Esophagus muscularis mucosa (tissue), 4 donors: ENCODE data around the gene A3GALT2. TPM values are rescaled to one million over a fixed set of nuclear protein-coding genes. Genes with fewer than 3 reads are reported as not detected.

Experiments used
- DNase-seq: peaks from one replicate; pipeline ENCODE4 v3.0.0-alpha.2; 2017; ENCODE audit errors: extremely low spot score
- H3K27ac ChIP-seq, 4 donors: fragments of 200-600 bp; sonication (generic); replicated peaks in 1 of 4; 1 replicate in 3 of 4; 2 replicates in 1 of 4; pipeline ENCODE4 v1.5.1; 2016 to 2019; ENCODE audit warnings: mild to moderate bottlenecking in 1 of 4
- H3K27me3 ChIP-seq, 4 donors: fragments of 200-600 bp; sonication (generic); one replicate each; pipeline versions ENCODE4 v1.5.1 to v1.6.0; 2016 to 2019
- H3K36me3 ChIP-seq, 4 donors: fragments of 200-600 bp; sonication (generic); one replicate each; pipeline ENCODE4 v1.5.1; 2016 to 2019
- H3K4me1 ChIP-seq, 4 donors: fragments of 200-600 bp; sonication (generic); one replicate each; pipeline ENCODE4 v1.5.1; 2016 to 2019
- H3K4me3 ChIP-seq, 4 donors: fragments of 200-600 bp; sonication (generic); 1 replicate in 2 of 4; 2 replicates in 2 of 4; pipeline ENCODE4 v1.5.1; 2016 to 2019; ENCODE audit warnings: mild to moderate bottlenecking in 4 of 4, moderate library complexity in 1 of 4
- H3K9me3 ChIP-seq, 4 donors: fragments of 200-600 bp; sonication (generic); 1 replicate in 3 of 4; 2 replicates in 1 of 4; pipeline ENCODE4 v1.5.1; 2016 to 2019
- CTCF ChIP-seq, 3 experiments: fragments of 200-600 bp in 2 of 3; fragments of 450-650 bp in 1 of 3; sonication (generic) in 2 of 3; IDR thresholded peaks; one replicate each; pipeline ENCODE4 v1.5.1; 2017 to 2019; ENCODE audit warnings: antibody characterized with exemption in 3 of 3, mild to moderate bottlenecking in 2 of 3, moderate library complexity in 1 of 3
- EP300 ChIP-seq: sonication (generic); formaldehyde crosslinking; IDR thresholded peaks from one replicate; pipeline ENCODE4 v1.6.1; 2017; ENCODE audit warnings: antibody characterized with exemption
- POLR2A ChIP-seq: fragments of 450-650 bp; IDR thresholded peaks from one replicate; pipeline ENCODE4 v1.6.1; 2017; ENCODE audit warnings: antibody characterized with exemption, moderate library complexity, mild to moderate bottlenecking, low read depth
- POLR2AphosphoS5 ChIP-seq, 2 donors: sonication (generic); formaldehyde crosslinking; IDR thresholded peaks; one replicate each; pipeline ENCODE4 v1.6.1; 2017; ENCODE audit warnings: antibody characterized with exemption in 2 of 2
- WGBS: methylation state at CpG from one replicate; pipeline ENCODE4 v1.1.5; 2018; 5-methylcytosine and 5-hydroxymethylcytosine counted together
- intact Hi-C: fragments of 100-400 bp; cut with DNase I; formaldehyde crosslinking; loops from one replicate; pipeline ENCODE4 v1.15.1; 2023
- total RNA-seq, 4 donors: library from RNA; depleted of rRNA; stranded (reverse); fragments of >200 nt; gene quantifications; one replicate each; pipeline versions ENCODE4 v1.1.0 to v1.2.1, GENCODE V29; 2016

Gene A3GALT2
- total RNA-seq, result not detected

- DNase-seq, result no peak
- Histone ChIP-seq H3K27ac (no peak within 1 kb of the TSS), H3K4me3 (no peak within 1 kb of the TSS), H3K36me3 (peaks cover 27 to 39% (median 38%) of the 10 kb centered on the region in 4 donors), H3K4me1 (peaks cover 4 to 17% (median 10%) of the 10 kb centered on the region in 4 donors), H3K27me3 (no peaks in the 10 kb centered on the region), H3K9me3 (no peaks in the 10 kb centered on the region)
- WGBS, result 71% methylated on average over 8 of the region's 8 CpGs
- intact Hi-C loops, result no loop called here
- no peak for TF ChIP-seq EP300
- TF ChIP-seq POLR2A, result no peak
- no peak for TF ChIP-seq POLR2AphosphoS5 (IDR thresholded peaks at IDR 0.05)
- no peak for TF ChIP-seq CTCF (IDR thresholded peaks at IDR 0.05)
Measured at GRCh38 chr1:33320619-33321165, at the start of gene A3GALT2. Gene A3GALT2 (minus strand): TSS chr1:33321098. CDS start chr1:33321098, 0 bp downstream.

GRCh38 chr1:33370301-33370700 lies 49.4 kb upstream of the A3GALT2 start:
- no peak for DNase-seq
- Histone ChIP-seq H3K9me3 (no peaks in the 10 kb centered on the region), H3K4me3 (no peak overlapping the region), H3K27me3 (no peaks in the 10 kb centered on the region), H3K27ac (no peak overlapping the region), H3K4me1 (peaks cover 40 to 50% (median 47%) of the 10 kb centered on the region in 4 donors), H3K36me3 (peaks cover 0 to 54% (median 23%) of the 10 kb centered on the region in 4 donors)
- no peak for TF ChIP-seq CTCF (IDR thresholded peaks at IDR 0.05)
- TF ChIP-seq POLR2A, result no peak
- intact Hi-C loops, result loop anchor here (10.0 kb wide), 1 partner anchor 64 kb away; the partner anchor contains the start of gene PHC2
- 56% methylated on average over 4 of the region's 4 CpGs for WGBS

- Histone ChIP-seq H3K4me3 (no peak overlapping the region), H3K27ac (no peak overlapping the region), H3K36me3 (peaks cover 0 to 54% (median 23%) of the 10 kb centered on the region in 4 donors), H3K9me3 (no peaks in the 10 kb centered on the region), H3K27me3 (no peaks in the 10 kb centered on the region), H3K4me1 (peaks cover 40 to 52% (median 49%) of the 10 kb centered on the region in 4 donors)
- intact Hi-C loops, result loop anchor here (5.0 to 10.0 kb wide), 3 partner anchors 65 to 155 kb away; partner anchors contain the start of genes PHC2 and ZSCAN20
- TF ChIP-seq POLR2AphosphoS5 (IDR thresholded peaks at IDR 0.05) (no peak), POLR2A (no peak), EP300 (no peak), CTCF (IDR thresholded peaks at IDR 0.05) (no peak)
- 79% methylated on average over 2 of the region's 2 CpGs for WGBS
- DNase-seq, result no peak
Measured at GRCh38 chr1:33369764-33370163, 48.9 kb upstream of the A3GALT2 start.

- H3K4me1 ChIP-seq, result peaks cover 40 to 52% (median 49%) of the 10 kb centered on the region in 4 donors
- intact Hi-C loops, result loop anchor here (5.0 to 10.0 kb wide), 2 partner anchors 103 to 154 kb away; partner anchors contain the start of gene ZSCAN20
- WGBS, result 87% methylated on average over 6 of the region's 9 CpGs
Measured at GRCh38 chr1:33369081-33369480, 48.2 kb upstream of the A3GALT2 start.

More at GRCh38 chr1:33369081-33369480, 48.2 kb upstream of the A3GALT2 start:
- no peak for DNase-seq
- no peak overlapping the region for H3K27ac ChIP-seq
- no peaks in the 10 kb centered on the region for H3K9me3 ChIP-seq
- no peak overlapping the region for H3K4me3 ChIP-seq
- TF ChIP-seq EP300 (no peak), POLR2AphosphoS5 (IDR thresholded peaks at IDR 0.05) (no peak), POLR2A (no peak), CTCF (IDR thresholded peaks at IDR 0.05) (no peak)
- H3K27me3 ChIP-seq, result no peaks in the 10 kb centered on the region
- H3K36me3 ChIP-seq, result peaks cover 0 to 54% (median 23%) of the 10 kb centered on the region in 4 donors
